ENCODE measurements around the gene KCNQ2.

The KCNQ2 gene

GRCh38 chr20:63357921-63358905, 114.2 kb downstream of the KCNQ2 start:
- no peak for DNase-seq (ENCODE audit: low read depth in 3 of 3)

- no peak for DNase-seq (ENCODE audit: low read depth in 3 of 3)
Observed at GRCh38 chr20:63356931-63357879, 115.2 kb downstream of the KCNQ2 start.

GRCh38 chr20:63356511-63356910, 115.9 kb downstream of the KCNQ2 start:
- DNase-seq (ENCODE audit: low read depth in 3 of 3) = no peak

- no peak for DNase-seq (ENCODE audit: low read depth in 3 of 3)
Observed at GRCh38 chr20:63355781-63356295, 116.6 kb downstream of the KCNQ2 start.

GRCh38 chr20:63354636-63355350, 117.7 kb downstream of the KCNQ2 start:
- no peak for DNase-seq (ENCODE audit: low read depth in 3 of 3)

DNA sequence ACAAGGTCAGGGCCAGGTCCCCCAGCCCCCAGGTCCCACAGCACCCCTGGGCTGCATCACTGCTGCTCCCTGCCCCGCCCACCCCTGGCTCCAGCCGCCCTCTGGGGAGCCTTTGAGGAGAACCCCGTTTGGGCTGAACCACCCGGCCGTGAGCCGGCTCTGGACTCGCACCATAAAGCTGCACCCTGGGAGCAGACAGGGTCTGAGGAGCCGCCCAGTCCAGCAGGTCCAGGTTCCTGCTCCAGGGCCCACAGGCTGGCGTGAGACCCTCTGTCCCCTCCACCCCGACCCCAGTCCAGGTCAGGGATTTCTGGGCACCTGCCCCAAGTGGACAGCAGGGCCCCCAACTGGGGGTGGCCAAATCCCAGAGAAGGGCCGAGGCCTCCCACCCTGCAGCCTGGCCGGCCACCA, 119.6 kb downstream of the KCNQ2 start:
- no peak for DNase-seq (ENCODE audit: low read depth in 3 of 3)

DNA sequence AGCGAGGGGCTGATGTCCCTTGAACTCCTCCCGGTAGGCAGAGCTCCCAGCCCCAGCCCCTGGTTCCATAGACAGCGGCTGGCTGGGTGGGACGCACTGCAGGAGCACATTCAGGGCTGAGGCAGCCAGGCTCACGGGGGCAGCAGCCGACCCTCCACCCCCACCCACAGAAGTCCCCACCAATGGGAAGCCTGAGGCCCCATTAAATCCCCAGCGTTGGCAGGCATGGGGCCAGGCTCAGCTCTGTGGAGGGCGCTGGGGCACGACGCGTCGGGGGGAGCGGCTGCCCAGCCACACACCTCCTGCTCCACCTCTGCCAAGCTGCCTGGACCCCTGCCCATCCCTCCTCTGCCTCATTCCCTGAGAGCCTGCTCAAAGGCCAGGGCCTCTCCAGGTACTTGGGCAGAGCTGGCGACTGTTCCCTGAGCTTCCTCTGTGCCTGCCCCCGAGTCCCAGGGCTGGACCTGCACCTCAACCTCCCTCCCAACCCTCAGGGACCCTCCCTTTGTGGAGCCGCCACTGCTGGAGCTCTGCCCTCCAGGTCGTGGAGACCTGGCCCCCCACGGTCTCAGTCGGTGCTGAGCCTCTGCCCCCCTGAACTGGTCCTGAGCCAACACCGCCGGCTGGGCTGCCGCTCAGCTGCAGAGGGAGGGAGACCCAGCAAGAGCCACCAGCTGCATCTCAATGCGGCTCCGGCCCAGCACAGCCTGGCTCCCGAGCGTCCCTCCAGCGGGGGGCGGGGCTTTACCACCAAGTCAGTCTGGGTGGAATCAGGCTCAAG, 120.5 kb downstream of the KCNQ2 start:
- no peak for DNase-seq (ENCODE audit: low read depth in 3 of 3)

DNA sequence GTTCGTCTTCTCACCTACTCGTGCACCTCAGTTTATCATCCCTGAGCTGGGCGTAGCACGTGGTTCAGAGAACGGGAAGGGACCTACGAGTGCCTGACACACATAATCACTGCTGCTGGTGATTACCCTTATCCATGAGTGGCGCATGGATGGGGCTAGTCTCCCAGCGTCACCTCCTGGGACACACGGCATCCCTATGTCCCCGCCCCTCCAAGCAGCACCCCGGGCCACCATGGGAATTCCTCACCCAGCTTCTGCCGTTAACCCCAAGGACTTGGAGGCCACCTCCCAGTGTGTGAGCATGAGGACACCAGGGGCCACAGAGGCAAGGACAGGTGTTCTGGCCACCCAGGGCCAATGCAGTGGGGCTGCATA, 121.1 kb downstream of the KCNQ2 start:
- DNase-seq (ENCODE audit: low read depth in 3 of 3) = no peak

DNA sequence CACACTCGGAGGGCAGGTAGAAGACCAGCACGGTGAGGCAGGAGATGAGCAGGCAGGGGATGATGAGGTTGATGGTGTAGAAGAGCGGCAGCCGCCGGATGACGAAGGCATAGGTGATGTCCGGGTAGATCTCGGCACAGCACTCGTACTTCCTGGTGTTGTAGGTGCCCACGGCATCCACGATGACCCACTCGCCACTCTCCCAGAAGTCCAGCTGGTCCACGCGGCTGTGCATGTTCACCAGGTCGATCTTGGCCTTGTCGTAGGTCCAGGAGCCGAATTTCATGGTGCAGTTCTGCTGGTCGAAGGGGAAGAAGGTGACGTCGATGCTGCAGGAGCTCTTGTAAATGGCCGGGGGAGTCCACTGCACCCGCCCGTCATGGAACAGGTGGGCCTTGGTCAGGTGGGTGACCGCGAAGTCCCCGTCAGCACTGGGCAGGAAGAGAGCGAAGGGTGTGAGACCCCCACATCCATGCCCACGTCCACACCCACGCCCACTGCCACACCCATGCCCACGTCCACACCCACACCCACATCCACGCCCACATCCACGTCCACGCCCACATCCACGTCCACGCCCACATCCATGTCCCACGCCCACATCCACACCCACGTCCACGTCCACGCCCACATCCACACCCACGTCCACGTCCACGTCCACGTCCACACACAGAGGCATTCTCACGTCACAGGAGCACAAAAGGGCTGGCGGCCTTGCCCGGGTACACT, 121.7 kb downstream of the KCNQ2 start:
- DNase-seq (ENCODE audit: low read depth in 3 of 3) = no peak
